IMR-90 (cell line): ENCODE measurements around the gene ANO4. TPM values are rescaled to one million over a fixed set of nuclear protein-coding genes. Genes with fewer than 3 reads are reported as not detected.

Experiments
- ATAC-seq: fragments of 200-7000 bp; cut with Tn5 transposase; 2 replicates; pipeline ENCODE4 v1.9.1; 2020; ENCODE audit warnings: low read depth, mild to moderate bottlenecking, moderate library complexity
- BruUV-seq: library from RNA; stranded (reverse); fragments of 400-500 nt; replicated peaks from 2 replicates; lab custom pipeline; 2021; lab: Mats Ljungman, UMichigan
- CTCF ChIA-PET: fragments of 300-600 bp; formaldehyde crosslinking; extraction: SDS; loops from one replicate; lab custom pipeline; 2021; ENCODE audit warnings: antibody characterized with exemption; lab: Yijun Ruan, JAX
- POLR2A ChIA-PET: fragments of 300-600 bp; sonication (Branson Sonifier 250); formaldehyde crosslinking; loops from one replicate; lab custom pipeline; 2022; ENCODE audit warnings: antibody characterized with exemption; ENCODE audit not compliant: unreplicated experiment; lab: Charles Lee
- DNase-seq: peaks from one replicate; pipeline ENCODE4 v3.0.0; 2013
- H2AFZ ChIP-seq: replicated peaks from 2 replicates; pipeline ENCODE3; 2013; ENCODE audit warnings: low read length, mild to moderate bottlenecking; ENCODE audit not compliant: poor library complexity
- H2AK5ac ChIP-seq: 2 replicates; pipeline ENCODE4 v1.6.1; 2013; ENCODE audit warnings: low read depth, low read length, inconsistent platforms
- H2AK9ac ChIP-seq: replicated peaks from 2 replicates; pipeline ENCODE3; 2013; ENCODE audit warnings: mild to moderate bottlenecking, low read depth, low read length, moderate library complexity; ENCODE audit not compliant: poor library complexity
- H2BK120ac ChIP-seq: 2 replicates; pipeline ENCODE4 v1.6.1; 2013; ENCODE audit warnings: low read depth, low read length, inconsistent platforms
- H2BK15ac ChIP-seq: 3 replicates; pipeline ENCODE4 v1.6.1; 2013; ENCODE audit warnings: low read depth, low read length, inconsistent platforms
- H2BK20ac ChIP-seq: 2 replicates; pipeline ENCODE4 v1.6.1; 2013; ENCODE audit warnings: low read depth, mild to moderate bottlenecking, inconsistent platforms, low read length, moderate library complexity
- H2BK5ac ChIP-seq: 2 replicates; pipeline ENCODE4 v1.6.1; 2013; ENCODE audit warnings: mild to moderate bottlenecking, low read depth, low read length, inconsistent platforms; ENCODE audit not compliant: poor library complexity, severe bottlenecking
- H3K14ac ChIP-seq: replicated peaks from 2 replicates; pipeline ENCODE4 v1.6.1; 2013; ENCODE audit warnings: low read depth, low read length, inconsistent platforms
- H3K18ac ChIP-seq: 2 replicates; pipeline ENCODE4 v1.6.1; 2013; ENCODE audit warnings: low read depth, low read length, control low read depth
- H3K23ac ChIP-seq: 2 replicates; pipeline ENCODE4 v1.6.1; 2013; ENCODE audit warnings: low read depth, low read length, inconsistent platforms
- H3K27ac ChIP-seq: 2 replicates; pipeline ENCODE4 v1.5.1; 2013; ENCODE audit warnings: mild to moderate bottlenecking, control low read depth, low read length; ENCODE audit not compliant: insufficient read depth
- H3K27me3 ChIP-seq: 2 replicates; pipeline ENCODE4 v1.6.1; 2013; ENCODE audit warnings: low read length; ENCODE audit not compliant: control insufficient read depth, insufficient read depth
- H3K36me3 ChIP-seq: 2 replicates; pipeline ENCODE4 v1.6.1; 2013; ENCODE audit warnings: low read length, mixed read lengths; ENCODE audit not compliant: control insufficient read depth, insufficient read depth
- H3K4ac ChIP-seq: 2 replicates; pipeline ENCODE4 v1.6.1; 2013; ENCODE audit warnings: low read depth, low read length, inconsistent platforms
- H3K4me1 ChIP-seq: 2 replicates; pipeline ENCODE4 v1.6.1; 2013; ENCODE audit warnings: low read length, mixed read lengths; ENCODE audit not compliant: control insufficient read depth, insufficient read depth
- H3K4me2 ChIP-seq: 2 replicates; pipeline ENCODE4 v1.6.1; 2013; ENCODE audit warnings: low read depth, mild to moderate bottlenecking, control low read depth, low read length, moderate library complexity
- H3K4me3 ChIP-seq: 2 replicates; pipeline ENCODE4 v1.5.1; 2013; ENCODE audit warnings: low read depth, mild to moderate bottlenecking, control low read depth, low read length, moderate library complexity; ENCODE audit not compliant: insufficient read depth
- H3K56ac ChIP-seq: 2 replicates; pipeline ENCODE4 v1.6.1; 2013; ENCODE audit warnings: low read length, inconsistent platforms; ENCODE audit not compliant: insufficient read depth; ENCODE audit errors: extremely low read depth
- H3K79me1 ChIP-seq, 2 experiments: 2 replicates each; pipeline ENCODE4 v1.6.1; 2013; ENCODE audit warnings: low read length in 2 of 2, inconsistent platforms in 1 of 2, low read depth in 1 of 2
- H3K9ac ChIP-seq: 2 replicates; pipeline ENCODE4 v1.6.1; 2013; ENCODE audit warnings: low read depth, low read length, control low read depth
- H3K9me1 ChIP-seq: 2 replicates; pipeline ENCODE4 v1.6.1; 2013; ENCODE audit warnings: low read length, inconsistent platforms; ENCODE audit not compliant: insufficient read depth
- H3K9me3 ChIP-seq: 2 replicates; pipeline ENCODE4 v1.6.1; 2013; ENCODE audit warnings: low read length; ENCODE audit not compliant: control insufficient read depth, insufficient read depth
- H4K20me1 ChIP-seq: 2 replicates; pipeline ENCODE4 v1.6.1; 2013; ENCODE audit warnings: low read length, inconsistent platforms; ENCODE audit not compliant: insufficient read depth
- H4K5ac ChIP-seq: 2 replicates; pipeline ENCODE4 v1.6.1; 2013; ENCODE audit warnings: mild to moderate bottlenecking, low read depth, low read length, control low read depth
- H4K8ac ChIP-seq, 2 experiments: 2 replicates each; pipeline ENCODE4 v1.6.1; 2013; ENCODE audit warnings: low read depth in 2 of 2, low read length in 2 of 2, control low read depth in 1 of 2, inconsistent platforms in 1 of 2
- H4K91ac ChIP-seq: 2 replicates; pipeline ENCODE4 v1.6.1; 2013; ENCODE audit warnings: low read depth, low read length, inconsistent platforms; ENCODE audit not compliant: insufficient read depth
- CEBPB ChIP-seq: IDR thresholded peaks from 2 replicates; pipeline ENCODE4 v1.6.1; 2012; ENCODE audit warnings: low read depth, low read length, improper control_type of control experiment
- FOS ChIP-seq: fragments of 150-350 bp; IDR thresholded peaks from 2 replicates; pipeline ENCODE4 v1.6.1; 2016; ENCODE audit warnings: low read depth, low read length
- NFE2L2 ChIP-seq: fragments of 150-350 bp; IDR thresholded peaks from 2 replicates; pipeline ENCODE4 v1.6.1; 2016; ENCODE audit warnings: low read depth, mild to moderate bottlenecking, low read length
- RFX5 ChIP-seq: IDR thresholded peaks from 2 replicates; pipeline ENCODE4 v1.8.0; 2012; ENCODE audit warnings: low read depth, mild to moderate bottlenecking, low read length, moderate library complexity
- dilution Hi-C: fragments of 300-500 bp; cut with HindIII; formaldehyde crosslinking; loops from one replicate; pipeline ENCODE4 v1.14.3; 2018; ENCODE audit warnings: low sequenced_read_pairs; ENCODE audit not compliant: unreplicated experiment
- in situ Hi-C: fragments of 300-500 bp; cut with MboI; formaldehyde crosslinking; loops from 3 replicates; pipeline ENCODE4 v1.14.3; 2019; ENCODE audit warnings: low sequenced_read_pairs, inconsistent platforms, mixed read lengths
- intact Hi-C: fragments of 100-400 bp; cut with micrococcal nuclease; formaldehyde crosslinking; loops from 2 replicates; pipeline ENCODE4 v1.10.0; 2022
- polyA plus RNA-seq, 3 experiments: library from polyadenylated mRNA; depleted of rRNA; stranded (reverse); fragments of >200 nt; gene quantifications; 2 replicates each; pipeline ENCODE4 v1.2.3, GENCODE V29; 2012; ENCODE audit warnings: low replicate concordance in 1 of 3
- total RNA-seq: library from RNA; depleted of rRNA; stranded (reverse); fragments of >200 nt; gene quantifications from 2 replicates; pipeline ENCODE4 v1.2.3, GENCODE V29; 2012

The ANO4 gene
- total and polyA plus RNA-seq, 2 of the 4 experiments (the other 2 are of a cell fraction) = 4.7 to 10.2 TPM

- in situ Hi-C loops = no loop called here
- no peak overlapping the region for H3K9ac ChIP-seq
Observed at GRCh38 chr12:101021911-101022388, 227.4 kb downstream of the ANO4 start.

More at GRCh38 chr12:101021911-101022388, 227.4 kb downstream of the ANO4 start:
- no peaks in the 10 kb centered on the region for H3K27me3 ChIP-seq
- H2BK5ac ChIP-seq = peak overlapping the region; percentile 85
- intact Hi-C loops = no loop called here
- H2AK9ac ChIP-seq = no peak overlapping the region
- DNase-seq = peak; percentile 90
- no peak overlapping the region for H2BK20ac ChIP-seq
- peak; percentile 89 for ATAC-seq
- ChIA-PET CTCF (interaction anchor here (0.6 kb wide), 2 partner anchors 493 to 1370 kb away, joined by 3 read pairs; no protein-coding TSS in a partner anchor), POLR2A (interaction anchor here (0.6 kb wide), 2 partner anchors 8 to 208 kb away, joined by 3 to 6 read pairs; no protein-coding TSS in a partner anchor)
- no peak overlapping the region for H2AFZ ChIP-seq
- no peak overlapping the region for H3K18ac ChIP-seq
- no peak overlapping the region for H3K4ac ChIP-seq
- BruUV-seq = no TSS peak
- H3K4me1 ChIP-seq = peaks cover 11% of the 10 kb centered on the region
- no peak overlapping the region for H2AK5ac ChIP-seq
- H4K91ac ChIP-seq = no peak overlapping the region
- H4K20me1 ChIP-seq = no peaks in the 10 kb centered on the region
- H3K14ac ChIP-seq = no peak overlapping the region
- H2BK15ac ChIP-seq = no peak overlapping the region
- TF ChIP-seq FOS = 0 out of 2 replicates have a peak, but pooled peaks have one; percentile 35
- peak; percentile 33; the same call in 1 of the 2 replicates for TF ChIP-seq NFE2L2
- TF ChIP-seq CEBPB = peak; percentile 96
- no peak for TF ChIP-seq RFX5
- H3K36me3 ChIP-seq = peaks cover 4% of the 10 kb centered on the region
- H4K8ac ChIP-seq = no peak overlapping the region
- peaks cover 0 to 4% of the 10 kb centered on the region in 2 experiments; a peak in 1 of 4 replicates for H3K79me1 ChIP-seq
- H3K4me2 ChIP-seq = no peak overlapping the region
- no peak overlapping the region for H3K27ac ChIP-seq
- no peak overlapping the region for H4K5ac ChIP-seq
- no peaks in the 10 kb centered on the region for H3K9me1 ChIP-seq
- H3K9me3 ChIP-seq = no peaks in the 10 kb centered on the region; the same call in 1 of the 2 replicates
- no peak overlapping the region for H3K56ac ChIP-seq
- dilution Hi-C loops = no loop called here
- H2BK120ac ChIP-seq = no peak overlapping the region
- H3K23ac ChIP-seq = no peak overlapping the region
- no peak overlapping the region for H3K4me3 ChIP-seq
